Aorta (tissue), 4 donors: ENCODE measurements around the gene KRABD2. TPM values are rescaled to one million over a fixed set of nuclear protein-coding genes. Genes with fewer than 3 reads are reported as not detected.

Experiments used
- polyA plus RNA-seq, 2 donors: library from polyadenylated mRNA; stranded (reverse); fragments of 200-250 nt; gene quantifications; one replicate each; pipeline ENCODE4 v1.2.3, GENCODE V29; 2013
- total RNA-seq, 2 donors: library from RNA; stranded (reverse); fragmentation: NEBNext Ultra II Directional; extraction: Animal tissue kit (Norgen Biotek cat#: 25700); gene quantifications; one replicate each; pipeline ENCODE4 v1.2.1, GENCODE V29; 2021
- donor health status: healthy with polysubstance abuse.
- donor health status: Bipolar disorder and iron deficiency.
- donor health status: DM: no; HTN: no; CAD: no.
- donor health status: DM: yes; HTN: yes; CAD: no.

Gene KRABD2

Other genes starting within 250 kb of the KRABD2 start
- 100 to 1,000 TPM; 100 to 297 TPM for gene PER1, start 224.3 kb downstream of the KRABD2 start, total RNA-seq
- 100 to 1,000 TPM in 1 of 2 donors, 10 to 100 TPM in 1; 34.3 to 246 TPM for gene PER1, start 224.3 kb downstream of the KRABD2 start, polyA plus RNA-seq
- 10 to 100 TPM; 73.4 to 80.8 TPM for gene VAMP2, start 213.8 kb downstream of the KRABD2 start, total RNA-seq
- gene VAMP2, start 213.8 kb downstream of the KRABD2 start, polyA plus RNA-seq: 100 to 1,000 TPM in 1 of 2 donors, 10 to 100 TPM in 1; 59.7 to 105 TPM
- 10 to 100 TPM in 1 of 2 donors, 1 to 10 TPM in 1; 8.9 to 12.3 TPM for gene TMEM107, start 200.3 kb downstream of the KRABD2 start, total RNA-seq
- gene TMEM107, start 200.3 kb downstream of the KRABD2 start, polyA plus RNA-seq: 10 to 100 TPM in 1 of 2 donors, 1 to 10 TPM in 1; 9.9 to 20.9 TPM
- 1 to 10 TPM; 5.2 to 8.0 TPM for gene BORCS6, start 186.5 kb downstream of the KRABD2 start, total RNA-seq
- gene BORCS6, start 186.5 kb downstream of the KRABD2 start, polyA plus RNA-seq: 1 to 10 TPM; 6.4 to 9.4 TPM
- gene AURKB, start 166.1 kb downstream of the KRABD2 start, total RNA-seq: 1 to 10 TPM in 1 of 2 donors, under 1 TPM in 1; 0.81 to 3.1 TPM
- gene AURKB, start 166.1 kb downstream of the KRABD2 start, polyA plus RNA-seq: not detected
- gene CTC1, start 128.6 kb downstream of the KRABD2 start, total RNA-seq: 10 to 100 TPM; 43.3 to 59.2 TPM
- 10 to 100 TPM in 1 of 2 donors, 1 to 10 TPM in 1; 4.6 to 36.4 TPM for gene CTC1, start 128.6 kb downstream of the KRABD2 start, polyA plus RNA-seq
- 10 to 100 TPM; 21.3 to 25.4 TPM for gene PFAS, start 127.4 kb downstream of the KRABD2 start, total RNA-seq
- 1 to 10 TPM; 1.4 to 8.3 TPM for gene PFAS, start 127.4 kb downstream of the KRABD2 start, polyA plus RNA-seq
- gene RANGRF, start 88.0 kb downstream of the KRABD2 start, total RNA-seq: 10 to 100 TPM; 20.3 to 21.7 TPM
- 10 to 100 TPM; 28.7 to 53.7 TPM for gene RANGRF, start 88.0 kb downstream of the KRABD2 start, polyA plus RNA-seq
- gene SLC25A35, start 81.3 kb downstream of the KRABD2 start, total RNA-seq: 1 to 10 TPM; 3.0 to 4.8 TPM
- gene SLC25A35, start 81.3 kb downstream of the KRABD2 start, polyA plus RNA-seq: 1 to 10 TPM; 1.0 to 6.6 TPM
- 10 to 100 TPM; 18.6 to 36.5 TPM for gene ARHGEF15, start 66.5 kb downstream of the KRABD2 start, total RNA-seq
- 1 to 10 TPM in 1 of 2 donors, under 1 TPM in 1; 0.75 to 2.1 TPM for gene ARHGEF15, start 66.5 kb downstream of the KRABD2 start, polyA plus RNA-seq
- not detected for gene ODF4, start 36.9 kb downstream of the KRABD2 start, total RNA-seq
- not detected for gene ODF4, start 36.9 kb downstream of the KRABD2 start, polyA plus RNA-seq
- 1,000 to 10,000 TPM; 1,055 to 1,238 TPM for gene RPL26, start 6.5 kb upstream of the KRABD2 start, total RNA-seq
- gene RPL26, start 6.5 kb upstream of the KRABD2 start, polyA plus RNA-seq: 1,000 to 10,000 TPM; 3,230 to 6,952 TPM
- not detected for gene RNF222, start 21.1 kb upstream of the KRABD2 start, total RNA-seq
- gene RNF222, start 21.1 kb upstream of the KRABD2 start, polyA plus RNA-seq: not detected
- 100 to 1,000 TPM; 110 to 135 TPM for gene NDEL1, start 59.2 kb upstream of the KRABD2 start, total RNA-seq
- gene NDEL1, start 59.2 kb upstream of the KRABD2 start, polyA plus RNA-seq: 10 to 100 TPM; 52.3 to 79.3 TPM